Lung microvascular endothelial cell (primary cell): Measurements from ENCODE around the gene LRRC7. TPM values are rescaled to one million over a fixed set of nuclear protein-coding genes. Genes with fewer than 3 reads are reported as not detected.

Experiments used
- DNase-seq, 2 donors: peaks; one replicate each; pipeline versions ENCODE4 v3.0.0 to v3.0.0-alpha.2; 2010; ENCODE audit warnings: low read depth in 2 of 2
- total RNA-seq: library from RNA; depleted of rRNA; stranded (reverse); fragments of >200 nt; gene quantifications from 2 replicates; pipeline ENCODE4 v1.2.1, GENCODE V29; 2014

LRRC7 gene
- total RNA-seq, 1 donor from 2014 or later = under 0.01 TPM

GRCh38 chr1:70168283-70168682 lies 600.6 kb downstream of the LRRC7 start:
- no peak for DNase-seq

GRCh38 chr1:70169018-70169839 lies 601.5 kb downstream of the LRRC7 start:
- DNase-seq = peak in 1 of 2 donors; percentile 1

GRCh38 chr1:70171512-70171911 lies 603.8 kb downstream of the LRRC7 start:
- no peak for DNase-seq
